Tibial artery (tissue), 4 donors: Measurements from ENCODE around the gene MAEA.

Experiments
- DNase-seq, 2 donors: peaks; one replicate each; pipeline ENCODE4 v3.0.0-alpha.2; 2019
- H3K27ac ChIP-seq, 2 donors: fragments of 200-600 bp; sonication (generic) in 1 of 2; 1 replicate in 1 of 2; 2 replicates in 1 of 2; pipeline ENCODE4 v1.5.1; 2018 to 2019; ENCODE audit warnings: mild to moderate bottlenecking in 1 of 2
- H3K27me3 ChIP-seq, 2 donors: fragments of 200-600 bp; sonication (generic) in 1 of 2; one replicate each; pipeline versions ENCODE4 v1.5.1 to v1.6.0; 2016 to 2019
- H3K36me3 ChIP-seq, 3 donors: fragments of 200-600 bp; sonication (generic) in 2 of 3; one replicate each; pipeline ENCODE4 v1.5.1; 2016 to 2019; ENCODE audit warnings: mild to moderate bottlenecking in 2 of 3
- H3K4me1 ChIP-seq, 4 donors: fragments of 200-600 bp; sonication (generic) in 2 of 4; 1 replicate in 3 of 4; 2 replicates in 1 of 4; pipeline ENCODE4 v1.5.1; 2016 to 2019
- H3K4me3 ChIP-seq, 2 donors: fragments of 200-600 bp; sonication (generic) in 1 of 2; 1 replicate in 1 of 2; 2 replicates in 1 of 2; pipeline ENCODE4 v1.5.1; 2018 to 2019; ENCODE audit warnings: mild to moderate bottlenecking in 2 of 2
- H3K9me3 ChIP-seq, 3 donors: fragments of 200-600 bp; sonication (generic) in 1 of 3; one replicate each; pipeline ENCODE4 v1.5.1; 2016 to 2019
- CTCF ChIP-seq, 2 experiments: fragments of 200-600 bp in 1 of 2; fragments of 450-650 bp in 1 of 2; IDR thresholded peaks; one replicate each; pipeline ENCODE4 v1.5.1; 2017 to 2019; ENCODE audit warnings: antibody characterized with exemption in 2 of 2, mild to moderate bottlenecking in 1 of 2, moderate library complexity in 1 of 2
- intact Hi-C: fragments of 100-400 bp; cut with DNase I; formaldehyde crosslinking; loops from one replicate; pipeline ENCODE4 v1.15.0; 2023; ENCODE audit warnings: low total_unique reads

The MAEA gene

DNA sequence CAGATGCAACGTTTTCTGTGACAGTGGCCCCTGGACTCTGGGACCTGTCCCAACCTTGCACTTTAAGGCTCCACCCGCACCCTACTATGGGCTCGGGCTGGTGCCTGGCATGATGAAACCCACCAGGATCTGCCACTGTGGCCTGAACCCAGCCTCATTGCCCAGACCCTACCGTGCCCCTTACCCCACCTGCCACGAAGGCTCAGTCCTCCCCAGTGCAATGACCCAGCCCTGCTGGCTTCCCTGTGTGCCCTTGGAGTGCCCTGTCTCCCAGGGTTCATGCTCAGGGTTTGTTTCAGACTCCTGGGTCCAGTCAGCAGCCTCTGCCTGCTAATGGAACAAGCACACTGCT is 60.5 kb downstream of the MAEA start:
- Histone ChIP-seq H3K27ac (no peak overlapping the region), H3K4me3 (no peak overlapping the region), H3K9me3 (no peaks in the 10 kb centered on the region), H3K4me1 (peaks cover 0 to 29% (median 19%) of the 10 kb centered on the region in 4 donors), H3K36me3 (peaks cover 12 to 38% (median 35%) of the 10 kb centered on the region in 3 donors), H3K27me3 (no peaks in the 10 kb centered on the region)
- no peak for DNase-seq
- intact Hi-C loops = loop anchor here (10.0 kb wide), 1 partner anchor 215 kb away; no protein-coding TSS in a partner anchor
- TF ChIP-seq CTCF (IDR thresholded peaks at IDR 0.05) = no peak

- Histone ChIP-seq H3K27ac (no peak overlapping the region), H3K4me1 (peaks cover 0 to 21% (median 14%) of the 10 kb centered on the region in 4 donors), H3K36me3 (peaks cover 12 to 55% (median 48%) of the 10 kb centered on the region in 3 donors), H3K9me3 (no peaks in the 10 kb centered on the region), H3K4me3 (no peak overlapping the region), H3K27me3 (no peaks in the 10 kb centered on the region)
- intact Hi-C loops = loop anchor here (10.0 kb wide), 1 partner anchor 217 kb away; no protein-coding TSS in a partner anchor
- TF ChIP-seq CTCF (IDR thresholded peaks at IDR 0.05) = peak; percentile 83 to 91
- DNase-seq = peak; percentile 78 to 87
Observed at GRCh38 chr4:1351854-1352566, 62.3 kb downstream of the MAEA start.

DNA sequence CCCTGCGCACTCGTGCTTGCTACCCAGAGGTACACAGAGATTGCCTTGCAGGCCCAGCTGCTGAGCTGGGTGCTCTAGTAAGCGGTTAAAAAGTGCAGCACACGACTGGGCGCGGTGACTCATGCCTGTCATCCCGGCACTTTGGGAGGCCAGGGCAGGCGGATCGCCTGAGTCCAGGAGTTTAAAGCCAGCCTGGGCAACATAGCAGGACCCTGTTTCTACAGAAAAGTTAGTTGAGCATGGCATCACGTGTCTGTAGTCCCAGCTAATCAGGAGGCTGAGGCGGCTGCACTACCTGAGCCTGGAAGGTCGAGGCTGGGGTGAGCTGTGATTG is 62.8 kb downstream of the MAEA start:
- intact Hi-C loops = loop anchor here (10.0 kb wide), 1 partner anchor 218 kb away; no protein-coding TSS in a partner anchor
- no peak overlapping the region for H3K27ac ChIP-seq
- H3K36me3 ChIP-seq = peaks cover 12 to 59% (median 48%) of the 10 kb centered on the region in 3 donors
- no peak for TF ChIP-seq CTCF (IDR thresholded peaks at IDR 0.05)
- no peaks in the 10 kb centered on the region for H3K27me3 ChIP-seq
- no peak for DNase-seq
- no peak overlapping the region for H3K4me3 ChIP-seq
- no peaks in the 10 kb centered on the region for H3K9me3 ChIP-seq
- peaks cover 0 to 21% (median 14%) of the 10 kb centered on the region in 4 donors for H3K4me1 ChIP-seq

- peaks cover 12 to 68% (median 49%) of the 10 kb centered on the region in 3 donors for H3K36me3 ChIP-seq
- H3K9me3 ChIP-seq = no peaks in the 10 kb centered on the region
- H3K4me3 ChIP-seq = no peak overlapping the region
- intact Hi-C loops = loop anchor here (10.0 kb wide), 1 partner anchor 219 kb away; no protein-coding TSS in a partner anchor
- H3K4me1 ChIP-seq = peaks cover 0 to 13% (median 8%) of the 10 kb centered on the region in 4 donors
- no peak for TF ChIP-seq CTCF (IDR thresholded peaks at IDR 0.05)
- H3K27ac ChIP-seq = no peak overlapping the region
- no peak for DNase-seq
- H3K27me3 ChIP-seq = no peaks in the 10 kb centered on the region
Observed at GRCh38 chr4:1353186-1354055, 63.7 kb downstream of the MAEA start.

DNA sequence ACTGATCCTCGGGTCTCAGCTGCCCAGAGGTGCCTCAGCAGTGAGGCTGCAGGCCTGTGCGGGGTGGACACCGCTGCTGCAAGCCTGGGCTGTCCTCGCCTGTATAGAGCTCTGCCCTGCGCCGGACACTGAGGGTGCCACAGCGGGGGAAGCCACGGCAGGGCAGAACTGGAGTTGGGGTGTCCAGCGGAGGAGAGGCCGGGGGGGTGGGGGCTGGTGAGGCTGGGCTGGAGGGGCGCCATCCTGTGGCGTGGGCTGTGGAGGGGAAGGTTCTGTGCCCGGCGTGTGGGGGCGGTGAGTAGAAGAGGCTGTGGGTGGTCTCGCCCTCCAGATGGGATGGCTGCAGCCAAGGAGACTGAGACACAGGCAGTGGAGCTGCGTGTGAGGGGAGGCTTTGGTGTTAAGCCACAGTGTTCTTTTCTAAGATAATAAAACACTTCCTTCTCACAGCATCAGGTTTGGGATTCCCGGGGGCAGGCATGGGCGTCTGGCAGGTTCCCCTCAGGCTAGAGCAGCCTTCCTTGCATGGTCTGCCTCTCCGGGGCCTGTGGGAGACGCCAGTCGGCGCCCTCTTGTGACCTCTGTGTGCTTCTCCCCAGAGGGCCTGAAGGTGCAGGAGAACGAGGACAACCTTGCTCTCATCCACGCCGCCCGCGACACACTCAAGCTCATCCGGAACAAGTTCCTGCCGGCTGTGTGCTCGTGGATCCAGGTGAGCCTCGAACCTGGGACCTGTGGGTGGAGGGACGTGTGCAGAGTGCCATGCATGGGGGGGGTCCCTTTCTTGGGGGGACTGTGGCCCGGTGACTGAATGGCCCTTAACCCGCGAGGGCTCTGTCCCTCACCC is 64.7 kb downstream of the MAEA start:
- TF ChIP-seq CTCF (IDR thresholded peaks at IDR 0.05) = no peak
- no peak overlapping the region for H3K27ac ChIP-seq
- peaks cover 0 to 9% (median 3%) of the 10 kb centered on the region in 4 donors for H3K4me1 ChIP-seq
- peaks cover 12 to 74% (median 57%) of the 10 kb centered on the region in 3 donors for H3K36me3 ChIP-seq
- H3K9me3 ChIP-seq = no peaks in the 10 kb centered on the region
- intact Hi-C loops = loop anchor here (10.0 kb wide), 1 partner anchor 220 kb away; no protein-coding TSS in a partner anchor
- no peak for DNase-seq
- no peaks in the 10 kb centered on the region for H3K27me3 ChIP-seq
- no peak overlapping the region for H3K4me3 ChIP-seq
